ENCODE results near the gene LIPI.
"Not testable (repeated sequence)": the region's sequence is repeated elsewhere in the genome, so short reads cannot be mapped to it uniquely, and the experiment has no call there.

LIPI gene

DNA sequence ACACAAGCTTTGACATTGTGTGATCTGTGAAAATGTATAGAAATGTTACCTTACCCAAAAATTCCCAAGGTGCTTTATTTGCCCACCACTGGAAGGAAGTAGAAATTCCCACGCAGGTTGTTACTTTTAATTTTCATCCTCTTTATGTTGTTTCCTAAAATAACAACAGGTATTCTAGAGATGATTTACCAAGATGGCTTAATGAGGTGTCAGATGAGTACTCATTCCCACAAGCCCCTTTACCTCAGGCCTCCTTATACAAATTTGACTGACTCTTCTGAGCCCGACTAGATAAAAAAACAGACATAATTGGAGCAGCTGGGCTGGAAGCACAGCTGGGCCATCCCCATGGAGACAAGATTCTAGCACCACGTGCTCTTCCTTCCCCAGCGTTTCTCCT is 114.6 kb downstream of the LIPI start:
- no peak for DNase-seq (ENCODE audit: low read depth)
- H3K4me3 ChIP-seq (ENCODE audit: low read depth, low read length) = no peak overlapping the region
- TF ChIP-seq POLR2A (IDR thresholded peaks at IDR 0.05; ENCODE audit: extremely low read depth, insufficient read length) (no peak), MYC (IDR thresholded peaks at IDR 0.05; ENCODE audit: low read depth, low read length) (no peak)
- TF ChIP-seq, protein P1, sequence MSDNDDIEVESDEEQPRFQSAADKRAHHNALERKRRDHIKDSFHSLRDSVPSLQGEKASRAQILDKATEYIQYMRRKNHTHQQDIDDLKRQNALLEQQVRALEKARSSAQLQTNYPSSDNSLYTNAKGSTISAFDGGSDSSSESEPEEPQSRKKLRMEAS (IDR thresholded peaks at IDR 0.05; ENCODE audit: low read depth, low read length) = no peak
- TF ChIP-seq, protein P2, sequence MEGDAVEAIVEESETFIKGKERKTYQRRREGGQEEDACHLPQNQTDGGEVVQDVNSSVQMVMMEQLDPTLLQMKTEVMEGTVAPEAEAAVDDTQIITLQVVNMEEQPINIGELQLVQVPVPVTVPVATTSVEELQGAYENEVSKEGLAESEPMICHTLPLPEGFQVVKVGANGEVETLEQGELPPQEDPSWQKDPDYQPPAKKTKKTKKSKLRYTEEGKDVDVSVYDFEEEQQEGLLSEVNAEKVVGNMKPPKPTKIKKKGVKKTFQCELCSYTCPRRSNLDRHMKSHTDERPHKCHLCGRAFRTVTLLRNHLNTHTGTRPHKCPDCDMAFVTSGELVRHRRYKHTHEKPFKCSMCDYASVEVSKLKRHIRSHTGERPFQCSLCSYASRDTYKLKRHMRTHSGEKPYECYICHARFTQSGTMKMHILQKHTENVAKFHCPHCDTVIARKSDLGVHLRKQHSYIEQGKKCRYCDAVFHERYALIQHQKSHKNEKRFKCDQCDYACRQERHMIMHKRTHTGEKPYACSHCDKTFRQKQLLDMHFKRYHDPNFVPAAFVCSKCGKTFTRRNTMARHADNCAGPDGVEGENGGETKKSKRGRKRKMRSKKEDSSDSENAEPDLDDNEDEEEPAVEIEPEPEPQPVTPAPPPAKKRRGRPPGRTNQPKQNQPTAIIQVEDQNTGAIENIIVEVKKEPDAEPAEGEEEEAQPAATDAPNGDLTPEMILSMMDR (IDR thresholded peaks at IDR 0.05; ENCODE audit: low read depth, low read length) = no peak

DNA sequence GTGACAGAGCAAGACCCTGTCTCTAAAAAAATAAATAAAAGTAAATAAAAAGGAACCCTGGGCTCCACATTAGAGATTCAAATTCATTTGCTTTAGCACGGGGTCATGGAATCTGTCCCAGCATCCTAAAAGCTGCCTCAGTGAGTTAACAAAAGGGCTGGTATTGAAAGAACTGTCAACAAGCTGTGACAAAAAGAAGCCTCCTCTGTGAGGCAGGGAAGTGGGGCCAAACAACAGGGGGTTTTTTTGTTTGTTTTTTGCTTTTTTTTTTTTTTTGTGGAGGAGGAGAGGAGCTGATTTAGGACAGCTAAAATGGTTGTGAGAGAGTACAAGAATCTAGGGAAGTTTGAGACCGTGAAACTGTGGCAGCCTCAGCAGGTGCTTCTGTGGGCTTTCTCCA is 115.7 kb downstream of the LIPI start:
- TF ChIP-seq MYC (IDR thresholded peaks at IDR 0.05; ENCODE audit: low read depth, low read length) (no peak), POLR2A (IDR thresholded peaks at IDR 0.05; ENCODE audit: extremely low read depth, insufficient read length) (no peak)
- TF ChIP-seq, protein P1 (IDR thresholded peaks at IDR 0.05; ENCODE audit: low read depth, low read length) = no peak
- TF ChIP-seq, protein P2 (IDR thresholded peaks at IDR 0.05; ENCODE audit: low read depth, low read length) = no peak
- DNase-seq (ENCODE audit: low read depth) = no peak
- H3K4me3 ChIP-seq (ENCODE audit: low read depth, low read length) = no peak overlapping the region

DNA sequence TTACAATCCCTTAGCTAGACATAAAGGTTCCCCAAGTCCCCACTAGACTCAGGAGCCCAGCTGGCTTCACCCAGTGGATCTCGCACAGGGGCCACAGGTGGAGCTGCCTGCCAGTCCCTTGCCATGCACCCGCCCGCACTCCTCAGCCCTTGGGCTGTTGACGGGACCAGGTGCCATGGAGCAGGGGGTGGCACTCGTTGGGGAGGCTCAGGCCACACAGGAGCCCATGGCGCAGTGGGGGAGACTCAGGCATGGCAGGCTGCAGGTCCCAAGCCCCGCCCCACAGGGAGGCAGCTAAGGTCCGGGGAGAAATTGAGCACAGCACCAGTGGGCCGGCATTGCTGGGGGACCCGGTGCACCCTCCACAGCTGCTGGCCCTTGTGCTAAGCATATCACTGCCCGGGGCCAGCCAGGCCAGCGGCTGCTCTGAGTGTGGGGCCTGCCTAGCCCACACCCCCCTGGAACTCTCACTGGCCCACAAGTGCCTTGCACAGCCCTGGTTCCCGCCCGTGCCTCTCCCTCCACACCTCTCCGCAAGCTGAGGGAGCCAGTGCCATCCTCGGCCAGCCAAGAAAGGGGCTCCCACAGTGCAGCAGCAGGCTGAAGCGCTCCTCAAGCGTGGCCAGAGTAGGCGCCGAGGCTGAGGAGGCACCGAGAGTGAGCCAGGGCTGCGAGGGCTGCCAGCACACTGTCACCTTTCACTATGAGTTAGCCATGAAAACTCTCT is 117.8 kb downstream of the LIPI start:
- no peak for DNase-seq (ENCODE audit: low read depth)
- no peak overlapping the region for H3K4me3 ChIP-seq (ENCODE audit: low read depth, low read length)
- TF ChIP-seq POLR2A (IDR thresholded peaks at IDR 0.05; ENCODE audit: extremely low read depth, insufficient read length) (no peak), MYC (IDR thresholded peaks at IDR 0.05; ENCODE audit: low read depth, low read length) (no peak)
- TF ChIP-seq, protein P1 (IDR thresholded peaks at IDR 0.05; ENCODE audit: low read depth, low read length) = no peak
- TF ChIP-seq, protein P2 (IDR thresholded peaks at IDR 0.05; ENCODE audit: low read depth, low read length) = no peak

DNA sequence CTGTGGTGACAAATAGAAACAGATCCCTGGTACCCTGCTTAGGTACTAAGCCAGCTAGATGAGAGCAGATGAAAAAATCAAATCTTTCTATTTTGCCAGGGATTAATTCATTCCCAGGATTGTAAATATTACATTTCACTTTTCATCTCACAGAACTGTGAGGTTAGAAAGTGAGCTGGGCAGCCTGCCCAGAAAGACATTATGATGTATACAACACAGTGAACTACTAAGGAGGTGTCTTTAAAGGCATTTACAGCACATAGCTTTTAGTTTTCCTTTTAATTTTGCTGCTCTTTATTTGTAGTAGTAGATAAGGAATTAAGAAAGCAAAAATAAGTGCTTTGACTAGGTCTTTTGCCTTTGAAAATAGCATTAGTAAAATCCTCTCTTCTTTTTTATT is 120.6 kb downstream of the LIPI start:
- not testable (repeated sequence) for H3K4me3 ChIP-seq (ENCODE audit: low read depth, low read length); DNase-seq (ENCODE audit: low read depth)

DNA sequence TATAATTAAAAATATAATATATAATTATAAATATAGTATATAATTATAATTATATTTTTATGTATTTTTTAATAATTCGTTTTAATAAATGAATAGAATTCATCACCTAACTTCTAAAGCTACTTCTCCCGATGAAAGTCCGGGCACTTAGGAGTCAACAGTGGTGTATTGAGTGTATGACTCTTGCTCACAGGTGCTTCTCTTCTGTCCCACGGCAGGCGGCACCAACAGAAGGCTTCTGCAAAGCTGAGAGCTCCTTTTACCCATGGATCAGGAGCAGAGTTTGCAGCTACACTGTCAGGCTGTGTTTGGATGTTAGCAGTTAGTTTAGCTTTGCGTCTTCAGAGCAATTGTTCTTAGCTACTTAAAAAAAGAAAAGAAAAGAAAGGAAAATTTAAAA is 122.4 kb downstream of the LIPI start:
- DNase-seq (ENCODE audit: low read depth) = no peak

DNA sequence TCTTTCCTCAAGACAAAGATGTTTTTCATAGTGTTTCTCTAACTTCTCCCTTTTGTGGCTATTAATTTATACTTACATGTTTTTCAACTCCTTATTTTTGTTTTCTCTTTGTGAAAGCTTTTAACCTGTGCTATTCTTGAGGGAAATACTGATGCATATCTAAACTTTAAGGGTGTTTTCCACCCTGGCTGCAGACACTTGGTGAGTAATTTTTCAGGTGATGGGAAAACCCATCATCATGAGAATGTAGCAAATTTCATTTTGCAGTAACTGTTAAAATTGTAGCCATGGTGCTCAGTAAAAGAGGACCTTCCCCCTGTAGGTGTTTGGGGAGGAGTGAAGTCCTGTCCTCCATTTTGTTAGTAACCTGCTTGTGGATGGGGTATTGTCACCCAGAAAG is 124.2 kb downstream of the LIPI start:
- DNase-seq (ENCODE audit: low read depth) = no peak
- no peak overlapping the region for H3K4me3 ChIP-seq (ENCODE audit: low read depth, low read length)
- TF ChIP-seq POLR2A (IDR thresholded peaks at IDR 0.05; ENCODE audit: extremely low read depth, insufficient read length) (no peak), MYC (IDR thresholded peaks at IDR 0.05; ENCODE audit: low read depth, low read length) (no peak)
- TF ChIP-seq, protein P2 (IDR thresholded peaks at IDR 0.05; ENCODE audit: low read depth, low read length) = no peak
- TF ChIP-seq, protein P1 (IDR thresholded peaks at IDR 0.05; ENCODE audit: low read depth, low read length) = no peak

More for the DNA sequence above, 122.4 kb downstream of the LIPI start:
- TF ChIP-seq MYC (IDR thresholded peaks at IDR 0.05; ENCODE audit: low read depth, low read length) (no peak), POLR2A (IDR thresholded peaks at IDR 0.05; ENCODE audit: extremely low read depth, insufficient read length) (no peak)
- TF ChIP-seq, protein P1 (IDR thresholded peaks at IDR 0.05; ENCODE audit: low read depth, low read length) = no peak
- TF ChIP-seq, protein P2 (IDR thresholded peaks at IDR 0.05; ENCODE audit: low read depth, low read length) = no peak
- no peak overlapping the region for H3K4me3 ChIP-seq (ENCODE audit: low read depth, low read length)
